Measurements from ENCODE around the gene EMID1.

DNA sequence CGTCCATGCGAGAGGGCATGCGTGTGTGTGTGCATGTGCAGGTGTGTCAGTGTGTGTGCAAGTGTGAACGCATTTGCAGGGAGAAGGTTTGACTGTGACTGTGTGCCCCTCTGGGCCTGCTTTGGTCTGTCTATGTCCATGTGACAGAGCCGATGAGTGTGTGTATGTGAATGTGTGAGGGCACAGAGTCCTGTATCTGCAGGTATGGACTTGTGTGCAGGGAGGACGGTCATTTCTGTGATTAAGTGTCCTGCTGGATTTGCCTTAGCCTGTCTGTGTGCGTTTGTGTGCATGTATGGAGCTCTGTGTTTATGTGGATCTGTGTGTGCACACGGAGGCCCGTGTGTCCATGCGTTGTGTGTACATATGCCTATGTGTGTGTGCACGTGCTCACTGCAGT lies 5.4 kb downstream of the EMID1 start:
- TF ChIP-seq POLR2A (IDR thresholded peaks at IDR 0.05) = no peak
- TF ChIP-seq, protein P1, sequence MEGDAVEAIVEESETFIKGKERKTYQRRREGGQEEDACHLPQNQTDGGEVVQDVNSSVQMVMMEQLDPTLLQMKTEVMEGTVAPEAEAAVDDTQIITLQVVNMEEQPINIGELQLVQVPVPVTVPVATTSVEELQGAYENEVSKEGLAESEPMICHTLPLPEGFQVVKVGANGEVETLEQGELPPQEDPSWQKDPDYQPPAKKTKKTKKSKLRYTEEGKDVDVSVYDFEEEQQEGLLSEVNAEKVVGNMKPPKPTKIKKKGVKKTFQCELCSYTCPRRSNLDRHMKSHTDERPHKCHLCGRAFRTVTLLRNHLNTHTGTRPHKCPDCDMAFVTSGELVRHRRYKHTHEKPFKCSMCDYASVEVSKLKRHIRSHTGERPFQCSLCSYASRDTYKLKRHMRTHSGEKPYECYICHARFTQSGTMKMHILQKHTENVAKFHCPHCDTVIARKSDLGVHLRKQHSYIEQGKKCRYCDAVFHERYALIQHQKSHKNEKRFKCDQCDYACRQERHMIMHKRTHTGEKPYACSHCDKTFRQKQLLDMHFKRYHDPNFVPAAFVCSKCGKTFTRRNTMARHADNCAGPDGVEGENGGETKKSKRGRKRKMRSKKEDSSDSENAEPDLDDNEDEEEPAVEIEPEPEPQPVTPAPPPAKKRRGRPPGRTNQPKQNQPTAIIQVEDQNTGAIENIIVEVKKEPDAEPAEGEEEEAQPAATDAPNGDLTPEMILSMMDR (IDR thresholded peaks at IDR 0.05) = no peak

All from testis (tissue), 2 donors.